GM12878 (cell line): ENCODE results near the gene GSPT1. TPM values are rescaled to one million over a fixed set of nuclear protein-coding genes. Genes with fewer than 3 reads are reported as not detected.

ENCODE experiments used
- ASH2L ChIP-seq: fragments of 300-600, 200-600 bp; sonication (generic); IDR thresholded peaks from 2 replicates; pipeline ENCODE4 v1.6.1; 2017; ENCODE audit warnings: low read depth, mild to moderate bottlenecking, borderline replicate concordance
- CREB1 ChIP-seq: IDR thresholded peaks from 2 replicates; pipeline ENCODE4 v1.6.1; 2012; ENCODE audit warnings: low read depth, mild to moderate bottlenecking, inconsistent platforms
- EED ChIP-seq: sonication (generic); IDR thresholded peaks from 2 replicates; pipeline ENCODE4 v1.6.1; 2016; ENCODE audit warnings: antibody characterized with exemption, low read depth
- HDAC2 ChIP-seq: fragments of 200-600 bp; sonication (generic); IDR thresholded peaks from 2 replicates; pipeline ENCODE4 v1.6.1; 2017
- HDAC6 ChIP-seq: fragments of 200-600 bp; sonication (generic); IDR thresholded peaks from one replicate; pipeline ENCODE4 v1.8.0; 2017; ENCODE audit warnings: antibody characterized with exemption; ENCODE audit not compliant: unreplicated experiment
- IRF4 ChIP-seq: IDR thresholded peaks from 2 replicates; pipeline ENCODE4 v1.6.1; 2011; ENCODE audit warnings: low read depth, low read length
- JUND ChIP-seq: IDR thresholded peaks from 2 replicates; pipeline ENCODE4 v1.6.1; 2012; ENCODE audit warnings: low read depth, mild to moderate bottlenecking, low read length, improper control_type of control experiment, moderate library complexity
- MYB ChIP-seq: fragments of 150-350 bp; IDR thresholded peaks from 2 replicates; pipeline ENCODE4 v1.6.1; 2014; ENCODE audit warnings: mild to moderate bottlenecking, low read depth, low read length, borderline replicate concordance
- NKRF ChIP-seq: fragments of 450-650 bp; conservative IDR thresholded peaks from 2 replicates; pipeline ENCODE4 v1.6.1; 2017; ENCODE audit warnings: mild to moderate bottlenecking, moderate library complexity
- NR2C2 ChIP-seq: IDR thresholded peaks from 2 replicates; pipeline ENCODE4 v1.6.1; 2011; ENCODE audit warnings: borderline replicate concordance, low read depth; ENCODE audit not compliant: control insufficient read depth, insufficient read length
- NR2F1 ChIP-seq: fragments of 450-650 bp; conservative IDR thresholded peaks from 2 replicates; pipeline ENCODE4 v1.6.1; 2017; ENCODE audit warnings: mild to moderate bottlenecking
- PKNOX1 ChIP-seq: fragments of 450-650 bp; IDR thresholded peaks from 2 replicates; pipeline ENCODE4 v1.6.1; 2016; ENCODE audit warnings: mild to moderate bottlenecking
- POU2F2 ChIP-seq: IDR thresholded peaks from 3 replicates; pipeline ENCODE4 v1.6.1; 2011; ENCODE audit warnings: low read depth, mild to moderate bottlenecking, low read length, borderline replicate concordance
- RELB ChIP-seq: fragments of 450-650 bp; IDR thresholded peaks from 2 replicates; pipeline ENCODE4 v1.6.1; 2017; ENCODE audit warnings: low read depth, mild to moderate bottlenecking, moderate library complexity
- SMARCA5 ChIP-seq: fragments of 450-650 bp; IDR thresholded peaks from 2 replicates; pipeline ENCODE4 v1.6.1; 2017; ENCODE audit warnings: mild to moderate bottlenecking
- SPI1 ChIP-seq: IDR thresholded peaks from 2 replicates; pipeline ENCODE4 v1.6.1; 2011; ENCODE audit warnings: low read depth, mild to moderate bottlenecking, low read length, moderate library complexity, borderline replicate concordance; ENCODE audit not compliant: insufficient read depth
- SREBF2 ChIP-seq: IDR thresholded peaks from 2 replicates; pipeline ENCODE4 v1.6.1; 2012; ENCODE audit warnings: mild to moderate bottlenecking, low read length
- STAT1 ChIP-seq: fragments of 450-650 bp; conservative IDR thresholded peaks from 2 replicates; pipeline ENCODE4 v1.6.1; 2014; ENCODE audit warnings: antibody characterized with exemption, mild to moderate bottlenecking
- TARDBP ChIP-seq: IDR thresholded peaks from 2 replicates; pipeline ENCODE4 v1.6.1; 2016; ENCODE audit warnings: borderline replicate concordance
- YY1 ChIP-seq: IDR thresholded peaks from 2 replicates; pipeline ENCODE4 v1.6.1; 2011; ENCODE audit warnings: low read depth, mild to moderate bottlenecking, low read length
- ZNF687 ChIP-seq: fragments of 450-650 bp; IDR thresholded peaks from 2 replicates; pipeline ENCODE4 v1.6.1; 2017; ENCODE audit warnings: mild to moderate bottlenecking, moderate library complexity
- polyA plus RNA-seq, 11 experiments: library from polyadenylated mRNA; depleted of rRNA in 4 of 11; unstranded in 6 of 11; stranded (reverse) in 5 of 11; fragments of >200 nt; fragmentation: Nextera tagmentation in 4 of 11; fragmentation: Illumina TruSeq in 1 of 11; extraction: Ambion mirVana in 4 of 11; extraction: Trizol in 1 of 11; gene quantifications; 1 replicate in 1 of 11; 2 replicates in 10 of 11; pipeline versions ENCODE4 v1.2.1 to v1.2.3, GENCODE V29; 2011 to 2016; ENCODE audit warnings: inconsistent platforms in 2 of 11, missing spikeins in 2 of 11, low read depth in 1 of 11
- total RNA-seq, 4 experiments: library from RNA; depleted of rRNA in 3 of 4; stranded (reverse); fragments of >200 nt in 3 of 4; fragmentation: Illumina TruSeq in 1 of 4; extraction: Trizol in 1 of 4; gene quantifications; 2 replicates each; pipeline versions ENCODE4 v1.2.1 to v1.2.3, GENCODE V29; 2013 to 2021

Gene GSPT1
- total and polyA plus RNA-seq, 10 of the 15 experiments (the other 5 are each of a cell fraction or from before 2014, with no cell fraction given): 46.7 to 181 (median 99.6) TPM

GRCh38 chr16:11915114-11915643 is 577 bp downstream of the GSPT1 start (continued):
- no peak for TF ChIP-seq EED
- no peak for TF ChIP-seq NR2F1
- TF ChIP-seq NKRF: peak; percentile 81; the same call in 1 of the 2 replicates
- no peak for TF ChIP-seq IRF4
- TF ChIP-seq NR2C2: no peak
- no peak for TF ChIP-seq PKNOX1
- no peak for TF ChIP-seq JUND
- TF ChIP-seq ZNF687: 0 out of 2 replicates have a peak, but pooled peaks have one; percentile 44
- no peak for TF ChIP-seq SMARCA5
- TF ChIP-seq YY1: no peak
- no peak for TF ChIP-seq POU2F2
- no peak for TF ChIP-seq CREB1
- TF ChIP-seq ASH2L: 0 out of 2 replicates have a peak, but pooled peaks have one; percentile 21
- TF ChIP-seq TARDBP: no peak
- TF ChIP-seq MYB: no peak
- TF ChIP-seq SREBF2: no peak
- TF ChIP-seq SPI1: 0 out of 2 replicates have a peak, but pooled peaks have one; percentile 42
- no peak for TF ChIP-seq STAT1
- TF ChIP-seq RELB: no peak
- TF ChIP-seq HDAC6: no peak
- no peak for TF ChIP-seq HDAC2
